IPS-18c (cell line): ENCODE results near the gene TCEAL3.
A peak's percentile ranks its signal among the peaks of the same experiment; 100 is the strongest.
"Not testable (repeated sequence)": the region's sequence is repeated elsewhere in the genome, so short reads cannot be mapped to it uniquely, and the experiment has no call there.

Experiments
- H3K4me3 ChIP-seq: 2 replicates; pipeline ENCODE4 v1.7.0; 2013; ENCODE audit warnings: low read depth, mild to moderate bottlenecking, low read length, moderate library complexity; ENCODE audit not compliant: insufficient read depth
- H3K9me3 ChIP-seq: one replicate; pipeline ENCODE4 v1.6.1; 2013; ENCODE audit warnings: mild to moderate bottlenecking, low read length, moderate library complexity; ENCODE audit not compliant: control insufficient read depth, insufficient read depth

Gene TCEAL3, protein sequence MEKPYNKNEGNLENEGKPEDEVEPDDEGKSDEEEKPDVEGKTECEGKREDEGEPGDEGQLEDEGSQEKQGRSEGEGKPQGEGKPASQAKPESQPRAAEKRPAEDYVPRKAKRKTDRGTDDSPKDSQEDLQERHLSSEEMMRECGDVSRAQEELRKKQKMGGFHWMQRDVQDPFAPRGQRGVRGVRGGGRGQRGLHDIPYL

DNA sequence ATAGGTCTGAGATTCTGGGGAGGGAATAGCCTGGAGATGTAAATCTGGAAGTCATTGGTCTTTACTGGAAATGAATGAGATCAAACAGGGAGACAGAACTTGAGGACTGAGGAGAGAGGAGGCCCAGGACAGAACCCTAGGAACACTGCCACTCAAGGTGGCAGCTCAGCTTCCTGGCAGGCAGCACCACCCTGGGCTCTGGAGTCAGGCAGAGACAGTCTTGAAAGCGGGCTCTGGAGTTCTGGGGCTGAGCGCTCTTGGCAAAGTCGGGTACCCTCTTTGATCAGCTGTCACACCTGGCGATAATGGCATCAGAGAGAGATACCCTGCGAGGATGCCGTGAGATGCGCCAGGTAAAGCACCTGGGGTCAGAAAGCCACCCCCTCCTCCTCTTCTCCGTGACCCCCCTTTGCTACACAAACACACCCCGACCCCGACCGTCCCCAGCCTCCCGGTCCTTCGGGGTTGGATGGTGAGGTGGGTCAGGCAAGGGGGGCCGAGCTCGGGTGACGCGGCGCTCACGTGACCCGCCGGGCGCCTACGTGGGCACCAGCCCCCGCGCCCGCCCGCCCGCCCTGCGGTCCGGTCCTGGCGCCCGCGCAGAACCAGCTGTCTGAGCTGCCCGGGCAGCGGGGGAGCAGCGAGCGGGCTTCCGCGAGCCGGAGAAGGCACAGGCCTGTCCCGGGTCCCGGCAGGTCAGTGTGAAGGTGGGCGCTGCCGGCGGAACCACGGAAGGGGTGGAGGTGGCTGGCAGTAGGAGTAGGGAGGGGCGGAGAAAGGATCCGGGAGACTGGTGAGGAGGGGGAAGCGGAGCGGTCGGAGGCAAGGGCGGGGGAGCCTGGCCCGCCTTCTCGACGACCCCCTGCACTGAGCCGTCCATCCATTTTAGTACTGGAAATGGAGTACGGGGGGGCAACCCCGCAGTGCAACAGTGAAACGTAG lies at the start of gene TCEAL3:
Gene TCEAL3 (plus strand): TSS at position 600 of the 942 bp plus-strand sequence. CDS start 1,102 bp downstream, outside the sequence.
- Histone ChIP-seq H3K9me3 (no peaks in the 10 kb centered on the region), H3K4me3 (peak within 1 kb of the TSS; percentile 81)

DNA sequence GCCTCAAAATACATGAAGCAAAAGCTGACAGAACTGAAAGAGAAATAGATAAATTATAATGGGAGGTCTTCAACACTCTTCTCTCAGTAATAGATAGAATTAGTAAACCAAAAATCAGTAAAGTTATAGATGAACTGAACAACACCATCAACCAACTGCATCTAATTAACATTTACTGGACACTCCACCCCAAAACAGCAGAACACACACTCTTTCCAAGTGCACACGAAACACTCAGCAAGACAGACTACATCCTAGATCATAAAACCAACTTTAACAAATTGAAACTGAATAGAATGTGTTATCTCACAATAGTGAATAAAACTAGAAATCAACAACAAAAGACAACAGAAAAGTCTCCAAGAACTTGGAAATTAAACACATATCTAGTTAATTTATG lies 47.5 kb upstream of the TCEAL3 start:
- H3K9me3 ChIP-seq, result no peaks in the 10 kb centered on the region
- no peak overlapping the region for H3K4me3 ChIP-seq

DNA sequence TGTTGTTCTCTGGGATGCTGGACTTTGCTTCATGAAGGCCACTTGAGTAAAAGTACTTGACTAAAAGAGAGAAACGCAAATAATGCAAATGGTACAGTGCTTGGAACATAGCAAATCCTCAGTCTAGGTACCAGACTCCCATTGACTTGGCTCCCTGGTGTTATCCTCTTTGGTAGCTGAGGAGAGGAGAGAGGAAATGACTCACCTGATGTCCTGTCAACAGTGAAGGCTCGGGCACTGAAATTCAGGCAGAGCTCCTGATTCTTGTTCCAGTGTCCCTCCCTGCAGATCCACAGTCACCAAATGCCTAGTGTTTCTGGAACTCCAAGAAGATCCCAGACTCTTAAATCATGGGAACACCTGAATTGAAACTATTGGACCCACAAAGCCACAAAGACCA lies 45.0 kb upstream of the TCEAL3 start:
- no peaks in the 10 kb centered on the region for H3K9me3 ChIP-seq

DNA sequence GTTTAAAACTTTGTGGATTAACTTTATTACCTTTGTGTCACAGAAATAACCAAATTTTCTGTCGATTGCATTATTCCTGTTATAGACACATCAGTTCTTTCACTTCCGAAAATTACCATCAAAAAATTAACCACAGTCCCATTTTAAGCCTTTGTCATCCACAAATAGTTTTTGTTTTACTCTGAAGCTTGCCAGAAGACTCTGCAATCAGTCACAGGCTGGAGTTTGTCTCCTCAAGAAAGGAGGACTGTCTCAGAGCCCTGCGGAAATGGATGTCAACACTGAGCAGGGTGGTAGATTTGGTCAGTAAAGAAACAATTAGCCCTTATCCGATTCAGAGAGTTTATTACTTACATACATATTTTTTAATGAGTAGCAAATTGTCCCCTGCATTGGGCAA lies 42.6 kb upstream of the TCEAL3 start:
- Histone ChIP-seq H3K9me3 (no peaks in the 10 kb centered on the region), H3K4me3 (no peak overlapping the region)

More for the DNA sequence above, 45.0 kb upstream of the TCEAL3 start:
- no peak overlapping the region for H3K4me3 ChIP-seq

DNA sequence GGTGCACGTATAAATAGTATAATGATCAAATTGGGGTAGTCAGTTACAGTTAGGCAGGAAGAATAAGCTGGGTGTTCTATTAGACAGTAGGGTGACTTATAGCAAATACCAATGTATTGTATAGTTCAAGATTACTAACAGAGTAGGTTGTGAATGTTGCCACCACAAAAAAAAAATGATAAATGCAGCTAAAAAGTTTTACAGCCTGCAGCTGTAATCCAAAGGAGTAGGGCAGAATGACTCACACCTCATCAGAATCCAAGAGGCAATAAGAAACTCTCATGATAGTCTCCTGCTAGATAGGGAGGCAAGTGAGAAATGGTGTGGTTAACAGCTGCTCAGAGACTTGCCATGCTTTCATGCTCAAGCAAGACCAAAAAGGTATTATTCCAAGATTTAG lies 42.0 kb upstream of the TCEAL3 start:
- Histone ChIP-seq H3K4me3 (no peak overlapping the region), H3K9me3 (no peaks in the 10 kb centered on the region)

DNA sequence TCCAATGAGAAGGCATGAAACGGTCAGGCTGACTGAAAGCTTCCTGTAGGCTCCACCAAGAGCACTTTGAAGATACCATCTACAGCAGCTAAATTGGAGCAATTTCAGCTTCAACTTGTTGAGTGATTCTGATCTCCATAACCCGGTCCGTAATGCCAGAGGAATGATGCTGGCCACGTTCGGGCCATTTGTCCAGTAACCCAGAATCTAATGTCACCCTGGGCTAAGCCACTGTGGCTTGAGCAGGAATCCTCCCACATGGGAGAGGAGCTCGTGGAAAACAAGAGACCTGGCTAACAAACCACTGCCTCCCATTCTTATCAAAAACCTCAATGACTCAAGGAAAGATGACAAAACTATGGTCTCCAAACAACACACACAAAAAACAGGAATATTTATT lies 36.6 kb upstream of the TCEAL3 start:
- no peaks in the 10 kb centered on the region for H3K9me3 ChIP-seq

DNA sequence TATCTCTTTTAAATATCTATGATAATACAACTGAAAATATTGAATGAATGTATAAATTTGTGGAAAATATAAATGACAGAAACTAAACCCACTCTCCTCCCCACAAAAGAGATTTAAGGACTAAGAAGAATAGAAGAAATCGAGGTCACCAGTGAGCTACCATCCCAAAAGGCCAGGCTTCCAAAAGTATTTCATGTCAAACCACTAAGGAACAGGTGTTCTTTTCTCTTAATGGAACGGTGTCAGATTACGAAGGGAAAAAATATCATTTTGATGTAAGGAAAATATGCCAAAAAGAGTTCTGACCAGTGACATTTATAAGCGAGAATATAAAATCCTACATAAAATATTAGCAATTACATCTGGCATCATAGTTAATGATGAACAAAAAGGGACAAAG lies 36.0 kb upstream of the TCEAL3 start:
- Histone ChIP-seq H3K4me3 (no peak overlapping the region), H3K9me3 (no peaks in the 10 kb centered on the region)

More for the DNA sequence above, 36.6 kb upstream of the TCEAL3 start:
- H3K4me3 ChIP-seq, result no peak overlapping the region

DNA sequence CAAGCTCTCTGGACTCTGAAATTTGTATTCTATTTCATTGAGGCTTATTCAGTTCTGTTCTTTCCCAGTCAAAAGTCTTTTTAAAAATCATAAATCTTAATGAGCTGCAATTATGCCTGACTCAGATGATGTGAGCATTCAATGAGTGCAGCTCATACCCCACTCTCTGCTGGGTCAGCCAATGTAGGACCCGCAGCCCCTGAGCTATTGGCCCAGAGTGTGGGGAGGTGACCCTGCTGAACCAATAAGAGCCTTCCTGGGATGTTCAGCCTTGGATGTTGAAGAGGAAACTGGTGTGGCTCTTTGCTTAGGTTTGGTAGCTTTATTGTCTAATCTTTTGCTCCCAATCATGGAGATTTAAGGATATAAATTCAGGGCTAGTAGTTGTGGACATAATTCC lies 34.6 kb upstream of the TCEAL3 start:
- Histone ChIP-seq H3K4me3 (no peak overlapping the region), H3K9me3 (no peaks in the 10 kb centered on the region)

DNA sequence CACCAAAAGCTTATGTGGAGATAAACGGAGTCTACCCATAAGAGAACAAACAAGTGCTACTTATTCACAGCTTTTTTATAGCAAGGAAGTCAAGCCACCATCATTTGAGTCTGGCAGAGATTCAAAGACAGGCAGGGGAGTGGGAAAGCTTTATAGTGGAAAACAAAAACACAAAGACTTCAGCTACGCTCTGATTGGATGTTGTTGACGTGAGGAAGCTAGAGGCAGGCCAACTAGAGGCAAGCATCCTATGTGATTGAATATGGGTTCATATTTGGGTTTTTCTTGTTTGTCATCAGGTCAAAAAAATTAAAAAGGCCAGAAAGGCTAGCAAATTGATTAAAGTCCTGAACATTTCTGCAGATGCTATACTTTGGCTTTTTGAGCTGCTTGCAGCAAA lies 23.2 kb upstream of the TCEAL3 start:
- H3K4me3 ChIP-seq, result no peak overlapping the region
- no peaks in the 10 kb centered on the region for H3K9me3 ChIP-seq

DNA sequence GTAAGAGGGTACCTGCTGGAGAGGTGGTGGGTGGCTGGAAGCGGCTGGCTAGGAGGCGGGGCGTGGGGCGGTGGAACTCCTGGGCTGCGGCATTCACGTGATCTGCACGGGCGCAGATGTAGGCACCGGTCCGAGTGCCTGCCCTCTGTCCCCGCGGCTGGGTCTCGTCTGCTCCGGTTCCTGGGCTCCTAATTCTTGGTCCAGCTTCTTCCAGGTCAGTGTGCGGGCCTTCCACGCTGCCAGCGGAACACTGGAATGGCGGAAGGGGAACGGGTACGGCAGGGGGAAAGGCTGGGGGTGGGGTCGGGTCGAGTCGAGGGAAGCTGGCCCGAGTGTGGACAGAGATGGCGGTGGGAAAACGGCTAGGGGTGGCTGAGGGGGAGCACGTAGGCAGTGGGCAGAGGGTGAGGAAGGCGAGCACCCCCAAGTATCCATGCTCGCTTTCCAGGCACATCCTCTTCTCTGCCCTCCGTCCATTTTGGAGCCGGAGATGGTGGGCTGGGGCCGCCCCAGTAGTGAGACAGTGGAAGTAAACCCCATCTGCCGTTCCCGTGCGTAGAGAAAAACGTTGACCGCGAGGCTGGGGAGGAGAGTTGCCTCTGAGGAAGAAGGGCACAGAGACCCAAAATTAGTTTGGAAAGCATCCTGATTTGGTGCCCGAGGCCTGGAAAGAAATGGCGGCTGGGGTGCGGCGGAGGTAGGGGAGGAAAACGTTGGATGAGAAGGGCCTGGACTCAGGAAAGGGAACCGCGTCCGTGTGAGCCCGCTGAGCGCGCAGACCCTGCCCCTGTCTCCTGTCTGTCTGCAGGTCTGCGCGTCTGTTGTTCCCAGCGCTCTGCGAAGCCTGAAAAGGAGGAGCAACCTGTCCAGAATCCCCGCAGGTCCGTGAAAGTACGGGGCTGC lies 22.1 kb upstream of the TCEAL3 start, which contains the start of gene TCEAL4:
Gene TCEAL4 (plus strand): TSS at position 105 of the 903 bp plus-strand sequence. CDS start 1,161 bp downstream, outside the sequence.
- Histone ChIP-seq H3K9me3 (no peaks in the 10 kb centered on the region), H3K4me3 (peak within 1 kb of the TSS; percentile 77)

DNA sequence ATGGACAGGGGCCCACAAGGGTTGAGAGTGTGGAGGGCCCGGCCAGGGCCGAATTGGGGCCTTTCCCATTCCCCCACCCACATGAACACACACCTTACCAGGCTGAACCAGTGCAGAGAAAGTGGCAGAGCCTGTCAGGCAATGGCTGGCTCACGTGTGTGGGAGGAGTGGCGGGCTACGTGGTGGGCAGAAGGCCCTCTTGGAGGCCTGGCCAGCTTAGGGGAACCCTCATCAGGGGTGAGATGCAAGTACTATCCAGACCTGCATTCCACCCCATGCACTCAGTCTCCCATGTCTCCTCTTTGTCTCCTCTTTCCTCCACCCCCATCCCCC lies 21.5 kb upstream of the TCEAL3 start:
- H3K4me3 ChIP-seq, result peak overlapping the region; percentile 77

DNA sequence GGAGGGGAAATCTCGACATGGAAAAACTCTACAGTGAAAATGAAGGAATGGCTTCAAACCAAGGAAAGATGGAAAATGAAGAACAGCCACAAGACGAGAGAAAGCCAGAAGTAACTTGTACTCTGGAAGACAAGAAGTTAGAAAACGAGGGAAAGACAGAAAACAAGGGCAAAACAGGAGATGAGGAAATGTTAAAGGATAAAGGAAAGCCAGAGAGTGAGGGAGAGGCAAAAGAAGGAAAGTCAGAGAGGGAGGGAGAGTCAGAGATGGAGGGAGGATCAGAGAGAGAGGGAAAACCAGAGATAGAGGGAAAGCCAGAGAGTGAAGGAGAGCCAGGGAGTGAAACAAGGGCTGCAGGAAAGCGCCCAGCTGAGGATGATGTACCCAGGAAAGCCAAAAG lies 21.1 kb upstream of the TCEAL3 start:
- Histone ChIP-seq H3K9me3 (no peaks in the 10 kb centered on the region), H3K4me3 (peak overlapping the region; percentile 77; the same call in 1 of the 2 replicates)

More for the DNA sequence above, 21.5 kb upstream of the TCEAL3 start:
- no peaks in the 10 kb centered on the region for H3K9me3 ChIP-seq

DNA sequence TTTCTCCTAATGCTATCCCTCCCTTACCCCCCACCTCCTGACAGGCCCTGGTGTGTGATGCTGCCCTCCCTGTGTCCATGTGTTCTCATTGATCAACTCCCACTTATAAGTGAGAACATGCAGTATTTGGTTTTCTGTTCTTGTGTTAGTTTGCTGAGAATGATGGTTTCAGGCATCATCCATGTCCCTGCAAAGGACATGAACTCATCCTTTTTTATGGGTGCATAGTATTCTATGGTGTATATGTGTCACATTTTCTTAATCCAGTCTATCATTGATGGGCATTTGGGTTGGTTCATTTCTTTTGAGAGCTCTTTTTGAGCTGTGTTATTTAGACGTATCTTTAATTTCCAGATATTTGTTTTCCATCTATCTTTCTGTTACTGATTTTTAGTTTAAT lies 15.5 kb upstream of the TCEAL3 start:
- H3K4me3 ChIP-seq, H3K9me3 ChIP-seq: not testable (repeated sequence)

DNA sequence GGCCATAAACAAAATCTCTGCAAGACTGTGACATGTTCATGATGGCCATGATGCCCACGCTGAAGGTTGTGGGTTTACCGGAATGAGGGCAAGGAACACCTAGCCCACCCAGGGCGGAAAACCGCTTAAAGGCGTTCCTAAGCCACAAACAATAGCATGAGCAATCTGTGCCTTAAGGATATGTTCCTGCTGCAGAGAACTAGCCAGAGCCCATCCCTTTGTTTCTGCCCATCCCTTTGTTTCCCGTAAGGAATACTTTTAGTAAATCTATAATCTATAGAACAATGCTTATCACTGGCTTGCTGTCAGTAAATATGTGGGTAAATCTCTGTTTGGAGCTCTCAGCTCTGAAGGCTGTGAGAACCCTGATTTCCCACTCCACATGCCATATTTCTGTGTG lies 12.6 kb upstream of the TCEAL3 start:
- not testable (repeated sequence) for H3K4me3 ChIP-seq

DNA sequence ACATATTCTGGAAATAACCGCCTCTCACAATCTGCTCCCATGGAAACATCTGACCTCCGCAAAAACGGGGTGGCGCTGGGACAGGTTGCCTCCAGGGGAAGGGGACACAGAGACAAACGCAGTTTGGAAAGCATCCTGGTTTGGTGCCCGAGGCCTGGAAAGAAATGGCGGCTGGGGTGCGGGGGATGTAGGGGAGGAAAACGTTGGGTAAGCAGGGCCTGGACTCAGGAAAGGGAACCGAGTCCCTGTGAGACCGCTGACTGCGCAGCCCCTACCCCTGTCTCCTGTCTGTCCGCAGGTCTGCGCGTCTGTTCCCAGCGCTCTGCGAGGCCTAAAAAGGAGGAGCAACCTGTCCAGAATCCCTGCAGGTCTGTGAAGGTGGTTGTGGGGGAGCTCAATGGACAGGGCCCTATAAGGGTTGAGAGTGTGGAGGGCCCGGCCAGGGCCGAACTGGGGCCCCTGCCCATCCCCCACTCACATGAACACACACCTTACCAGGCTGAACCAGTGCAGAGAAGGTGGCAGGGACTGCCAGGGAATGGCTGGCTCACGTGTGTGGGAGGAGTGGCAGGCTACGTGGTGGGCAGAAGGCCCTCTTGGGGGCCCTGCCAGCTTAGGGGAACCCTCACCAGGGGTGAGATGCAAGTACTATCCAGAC lies 672 bp downstream of the TCEAL3 start:
- Histone ChIP-seq H3K9me3 (no peaks in the 10 kb centered on the region), H3K4me3 (peak overlapping the region; percentile 81)

More for the DNA sequence above, 12.6 kb upstream of the TCEAL3 start:
- not testable (repeated sequence) for H3K9me3 ChIP-seq

DNA sequence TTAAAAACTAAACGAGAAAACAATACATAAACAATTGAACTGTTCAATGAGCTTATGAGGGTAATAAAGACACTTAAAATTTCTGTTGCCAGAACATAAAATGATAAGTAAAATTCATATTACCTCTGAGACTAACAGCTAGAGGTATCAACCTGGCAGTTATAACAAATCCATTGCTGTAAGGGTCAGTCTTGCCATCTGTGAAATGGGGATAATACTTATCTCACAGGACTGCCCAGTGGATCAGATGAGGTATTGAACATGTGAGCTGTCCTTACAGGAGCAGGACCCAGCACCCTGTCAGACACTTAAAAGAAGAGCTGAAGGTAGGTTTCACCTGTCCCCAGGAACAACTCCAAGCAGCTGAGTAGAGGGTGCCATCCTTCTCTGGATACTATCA lies 2.5 kb downstream of the TCEAL3 start:
- Histone ChIP-seq H3K4me3 (no peak overlapping the region), H3K9me3 (no peaks in the 10 kb centered on the region)

DNA sequence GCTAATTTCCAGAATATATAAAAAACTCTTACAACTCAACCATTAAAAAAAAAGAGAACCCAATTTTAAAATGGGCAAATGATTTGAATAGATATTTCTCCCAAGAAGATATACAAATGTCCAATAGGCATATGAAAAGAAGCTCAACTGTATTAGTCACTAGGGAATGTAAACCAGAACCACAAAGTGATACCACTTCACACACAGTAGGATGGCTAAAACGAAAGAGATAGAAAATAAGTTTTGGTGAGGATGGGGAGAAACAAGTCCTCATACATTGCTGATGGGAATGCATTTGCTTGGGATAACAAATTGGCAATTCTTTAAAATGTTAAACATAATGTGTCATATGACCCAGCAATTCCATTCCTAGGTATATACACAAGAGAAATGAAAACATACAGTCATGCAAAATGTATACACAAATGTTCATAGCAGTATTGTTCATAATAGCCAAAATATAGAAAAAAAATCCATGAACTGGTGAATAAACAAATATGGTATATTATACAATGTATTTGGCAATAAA lies 5.7 kb downstream of the TCEAL3 start:
- H3K9me3 ChIP-seq, result no peaks in the 10 kb centered on the region
- H3K4me3 ChIP-seq, result no peak overlapping the region
